Mesodermal cell (in vitro differentiated cells): ENCODE measurements around the gene PCNX1.

Experiments
- H3K27ac ChIP-seq: 2 replicates; pipeline ENCODE4 v1.7.0; 2013; ENCODE audit warnings: mild to moderate bottlenecking, low read depth, low read length, moderate library complexity; ENCODE audit not compliant: severe bottlenecking
- H3K36me3 ChIP-seq: 2 replicates; pipeline ENCODE4 v1.7.1; 2013; ENCODE audit warnings: mild to moderate bottlenecking, low read length, moderate library complexity; ENCODE audit not compliant: control insufficient read depth, insufficient read depth
- H3K4me1 ChIP-seq: one replicate; pipeline ENCODE4 v1.7.1; 2013; ENCODE audit warnings: mild to moderate bottlenecking, low read length; ENCODE audit not compliant: insufficient read depth, control insufficient read depth, poor library complexity, severe bottlenecking
- H3K4me3 ChIP-seq: 2 replicates; pipeline ENCODE4 v1.7.0; 2013; ENCODE audit warnings: low read length, control low read depth, mild to moderate bottlenecking; ENCODE audit not compliant: insufficient read depth, poor library complexity, severe bottlenecking; ENCODE audit errors: extremely low read depth
- H3K9me3 ChIP-seq: 2 replicates; pipeline ENCODE4 v1.7.1; 2013; ENCODE audit warnings: mild to moderate bottlenecking, low read length, moderate library complexity; ENCODE audit not compliant: control insufficient read depth
- WGBS, 2 experiments: methylation state at CpG; one replicate each; pipeline ENCODE4 v1.1.5; 2013; ENCODE audit warnings: missing lambda C conversion rate in 2 of 2; ENCODE audit not compliant: insufficient coverage in 2 of 2; 5-methylcytosine and 5-hydroxymethylcytosine counted together

The PCNX1 gene

DNA sequence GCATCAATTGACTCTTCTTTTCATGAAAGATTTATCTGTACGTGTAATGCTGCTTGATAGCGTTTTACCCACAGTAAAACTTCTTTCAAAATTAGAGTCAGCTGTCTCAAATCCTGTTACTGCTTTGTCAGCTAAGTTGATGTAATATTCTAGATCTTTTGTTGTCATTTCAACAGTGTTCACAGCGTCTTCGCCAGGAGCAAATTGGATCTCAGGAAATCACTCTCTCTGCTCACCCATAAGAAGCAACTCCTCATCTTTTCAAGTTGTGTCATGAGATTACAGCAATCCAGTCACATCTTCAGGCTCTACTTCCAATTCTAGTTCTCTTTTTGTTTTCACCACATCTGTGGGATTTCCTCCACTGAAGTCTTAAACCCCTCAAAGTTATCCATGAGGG, 9.5 kb downstream of the PCNX1 start:
- Histone ChIP-seq H3K36me3 (peaks cover 29% of the 10 kb centered on the region), H3K27ac (no peak overlapping the region), H3K9me3 (peaks cover 3% of the 10 kb centered on the region), H3K4me1 (no peaks in the 10 kb centered on the region), H3K4me3 (no peak overlapping the region)
- 97 to 100% methylated on average over 3 to 4 of the region's 4 CpGs for WGBS, 2 experiments

DNA sequence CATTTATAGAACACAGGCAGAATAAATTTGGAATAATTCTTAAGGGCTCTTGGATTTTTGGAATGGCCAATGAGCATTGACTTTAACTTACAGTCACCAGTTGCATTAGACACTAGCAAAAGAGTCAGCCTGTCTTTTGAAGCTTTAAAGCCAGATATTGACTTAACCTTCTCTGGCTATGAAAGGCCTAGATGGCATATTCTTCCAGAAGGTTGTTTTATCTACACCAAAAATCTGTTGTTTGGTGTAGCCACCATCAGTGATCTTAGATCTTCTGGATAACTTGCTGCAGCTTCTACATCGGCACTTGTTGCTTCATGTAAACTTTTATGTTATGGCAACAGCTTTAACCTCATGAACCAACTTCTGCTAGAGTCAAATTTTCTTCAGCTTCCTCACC, 10.4 kb downstream of the PCNX1 start:
- 100% methylated on average over 1 of the region's 1 CpG; no CpG with 5 or more reads in 1 of the 2 experiments for WGBS, 2 experiments
- H3K4me3 ChIP-seq, result no peak overlapping the region
- no peaks in the 10 kb centered on the region for H3K4me1 ChIP-seq
- H3K9me3 ChIP-seq, result peaks cover 3% of the 10 kb centered on the region
- no peak overlapping the region for H3K27ac ChIP-seq
- peaks cover 25% of the 10 kb centered on the region for H3K36me3 ChIP-seq

DNA sequence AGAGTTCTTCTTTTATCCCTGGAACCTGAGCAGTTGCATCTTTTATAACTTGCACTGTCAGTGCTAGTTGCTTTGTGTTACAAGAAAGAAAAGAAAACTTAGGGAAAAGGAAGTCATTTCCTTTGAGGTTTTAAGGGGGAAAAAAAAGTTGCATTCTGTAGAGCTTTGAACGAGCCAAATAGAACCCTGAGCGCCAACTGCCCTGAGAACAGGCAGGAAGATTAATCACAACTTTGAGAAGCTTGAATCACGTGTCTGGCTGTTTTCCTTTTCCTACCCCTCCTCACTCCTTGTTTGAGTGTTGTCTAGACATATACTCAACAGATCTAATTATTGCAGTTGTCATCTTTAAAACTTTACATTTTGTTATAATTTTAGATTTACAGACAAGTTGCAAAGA, 12.5 kb downstream of the PCNX1 start:
- no peaks in the 10 kb centered on the region for H3K4me1 ChIP-seq
- H3K36me3 ChIP-seq, result peaks cover 18% of the 10 kb centered on the region
- no peaks in the 10 kb centered on the region for H3K9me3 ChIP-seq
- H3K27ac ChIP-seq, result no peak overlapping the region
- WGBS, 2 experiments, result 25 to 58% methylated on average over 2 of the region's 3 CpGs
- no peak overlapping the region for H3K4me3 ChIP-seq

DNA sequence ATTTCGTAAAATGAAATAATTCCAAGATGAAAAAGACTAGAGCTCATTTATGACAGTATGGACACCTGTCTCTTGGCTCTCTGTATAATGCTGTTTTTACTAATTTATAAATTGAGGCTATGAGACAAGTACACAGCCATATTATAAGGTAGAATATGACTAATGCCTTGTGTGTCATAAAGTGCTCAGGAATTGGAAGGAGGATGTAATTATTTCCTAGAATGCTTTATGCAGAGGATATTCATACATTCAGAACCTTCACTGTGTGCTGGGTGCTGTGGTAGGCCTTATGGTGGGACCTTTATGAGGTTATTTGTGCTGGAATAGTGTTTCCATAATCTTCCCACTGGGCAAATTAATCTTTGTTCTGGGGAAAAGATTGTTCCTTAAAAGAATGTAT, 13.3 kb downstream of the PCNX1 start:
- WGBS, 2 experiments, result no CpG with 5 or more reads among the region's 1 CpG
- H3K36me3 ChIP-seq, result peaks cover 15% of the 10 kb centered on the region
- H3K4me1 ChIP-seq, result no peaks in the 10 kb centered on the region
- H3K9me3 ChIP-seq, result no peaks in the 10 kb centered on the region
- H3K27ac ChIP-seq, result no peak overlapping the region
- H3K4me3 ChIP-seq, result no peak overlapping the region

DNA sequence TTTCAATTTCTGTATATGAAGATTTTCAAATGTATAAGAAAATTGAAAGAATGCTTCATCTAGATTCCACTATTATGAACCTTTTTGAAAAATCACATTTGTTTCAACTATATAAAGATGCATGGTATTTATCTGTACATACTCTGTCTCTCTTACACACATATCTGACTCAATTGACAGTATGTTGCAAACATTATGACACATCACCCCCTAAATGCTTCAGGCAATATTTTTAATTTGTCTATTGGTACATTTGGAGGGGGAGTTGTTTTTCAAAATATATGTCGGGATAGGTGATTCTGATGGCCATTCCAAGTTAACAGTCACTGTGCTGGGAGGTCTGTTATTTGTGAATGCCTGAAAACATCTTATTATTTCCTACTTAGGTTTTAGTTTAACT, 14.4 kb downstream of the PCNX1 start:
- Histone ChIP-seq H3K4me1 (no peaks in the 10 kb centered on the region), H3K9me3 (no peaks in the 10 kb centered on the region)
- WGBS, 2 experiments, result no CpG with 5 or more reads among the region's 1 CpG

DNA sequence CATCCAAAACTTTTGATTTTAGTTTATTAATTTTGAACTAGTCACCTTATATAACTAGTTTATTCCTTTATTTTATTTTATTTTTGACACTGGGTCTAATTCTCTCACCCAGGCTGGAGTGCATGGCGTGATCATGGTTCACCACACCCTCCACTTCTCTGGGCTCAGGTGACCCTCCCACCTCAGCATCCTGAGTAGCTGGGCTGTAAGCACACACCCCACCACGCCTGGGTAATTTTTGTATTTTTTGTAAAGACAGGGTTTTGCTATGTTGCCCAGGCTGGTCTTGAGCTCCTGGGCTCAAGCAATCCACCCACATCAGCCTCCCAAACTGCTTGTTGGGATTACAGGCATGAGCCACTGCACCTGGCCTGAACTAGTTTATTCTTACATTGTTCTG, 17.3 kb downstream of the PCNX1 start:
- no peaks in the 10 kb centered on the region for H3K9me3 ChIP-seq
- H3K4me1 ChIP-seq, result no peaks in the 10 kb centered on the region
- no peak overlapping the region for H3K4me3 ChIP-seq
- H3K36me3 ChIP-seq, result no peaks in the 10 kb centered on the region
- WGBS, 2 experiments, result 100% methylated on average over 1 of the region's 2 CpGs; no CpG with 5 or more reads in 1 of the 2 experiments
- H3K27ac ChIP-seq, result no peak overlapping the region

More for the DNA sequence above, 14.4 kb downstream of the PCNX1 start:
- no peak overlapping the region for H3K27ac ChIP-seq
- peaks cover 8% of the 10 kb centered on the region for H3K36me3 ChIP-seq
- no peak overlapping the region for H3K4me3 ChIP-seq

DNA sequence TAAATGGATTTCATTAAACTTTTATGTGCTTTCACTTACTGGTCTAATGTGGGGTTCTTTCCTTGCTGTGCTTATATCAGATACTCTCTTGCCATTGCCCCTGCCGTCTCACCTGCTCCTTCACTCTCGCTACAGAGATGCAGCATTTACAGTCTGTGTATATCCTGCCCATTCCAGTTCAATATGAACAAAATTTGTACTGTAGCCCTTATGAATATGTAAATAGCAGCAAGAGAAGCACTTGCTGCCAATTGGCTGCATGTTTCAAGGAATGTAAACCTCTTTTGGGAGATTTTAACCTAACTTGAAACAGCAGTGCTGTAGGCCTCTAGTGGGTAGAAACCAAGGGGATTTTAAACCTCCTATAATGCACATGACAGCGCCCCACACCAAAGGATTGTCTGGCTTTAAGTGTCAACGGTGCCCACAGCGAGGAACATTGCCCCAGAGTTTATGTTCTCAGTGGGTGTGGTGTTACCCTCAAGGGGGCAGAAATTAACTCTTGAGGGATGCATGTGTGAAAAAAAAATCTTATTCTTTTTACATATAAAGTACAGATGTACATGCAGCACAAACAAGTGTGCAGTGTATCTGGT, 19.1 kb downstream of the PCNX1 start:
- no peaks in the 10 kb centered on the region for H3K36me3 ChIP-seq
- H3K4me1 ChIP-seq, result no peaks in the 10 kb centered on the region
- no peak overlapping the region for H3K27ac ChIP-seq
- WGBS, 2 experiments, result 80 to 93% methylated on average over 2 to 5 of the region's 5 CpGs
- no peak overlapping the region for H3K4me3 ChIP-seq
- no peaks in the 10 kb centered on the region for H3K9me3 ChIP-seq

DNA sequence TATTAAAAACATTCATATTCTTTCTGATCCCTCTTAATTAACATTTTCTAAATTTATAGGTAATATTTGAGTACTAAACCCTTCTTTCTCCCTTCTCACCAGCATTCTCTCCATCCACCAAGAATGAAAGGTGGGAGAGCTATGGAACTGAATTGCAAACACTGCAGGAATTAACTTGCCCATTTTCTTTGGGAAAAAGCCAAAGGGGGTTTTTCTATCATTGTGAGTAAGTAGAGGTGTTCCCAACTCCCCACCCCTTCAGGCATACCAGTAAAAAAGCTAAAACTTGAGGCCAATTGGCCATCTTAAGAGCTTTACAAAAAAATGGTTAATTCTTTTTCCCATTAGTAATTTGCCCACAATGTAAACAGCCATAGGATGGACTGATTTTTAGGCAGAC, 23.7 kb downstream of the PCNX1 start:
- Histone ChIP-seq H3K9me3 (no peaks in the 10 kb centered on the region), H3K27ac (no peak overlapping the region), H3K36me3 (no peaks in the 10 kb centered on the region), H3K4me1 (no peaks in the 10 kb centered on the region), H3K4me3 (no peak overlapping the region)

DNA sequence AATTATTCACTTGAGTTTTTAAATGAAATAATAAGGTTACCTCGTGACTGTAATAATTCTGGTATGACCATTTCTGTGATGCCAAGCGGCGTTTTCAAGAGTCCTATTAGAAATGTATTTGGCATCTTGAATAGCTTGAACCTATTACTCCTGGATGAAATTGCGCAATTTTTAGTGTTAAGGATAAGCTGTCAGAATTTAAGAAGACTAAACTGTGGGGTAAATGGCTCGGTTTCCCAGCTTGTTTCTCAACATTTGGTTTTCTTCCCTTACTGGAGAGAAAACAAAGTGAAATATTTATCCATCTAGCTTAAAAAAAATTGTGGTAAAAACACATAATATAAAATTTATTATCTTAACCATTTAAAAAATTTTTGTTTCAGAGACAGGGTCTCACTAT, 26.8 kb downstream of the PCNX1 start:
- no peaks in the 10 kb centered on the region for H3K4me1 ChIP-seq
- 100% methylated on average over 2 to 4 of the region's 5 CpGs for WGBS, 2 experiments
- H3K36me3 ChIP-seq, result no peaks in the 10 kb centered on the region
- H3K9me3 ChIP-seq, result no peaks in the 10 kb centered on the region
- H3K4me3 ChIP-seq, result no peak overlapping the region
- no peak overlapping the region for H3K27ac ChIP-seq

DNA sequence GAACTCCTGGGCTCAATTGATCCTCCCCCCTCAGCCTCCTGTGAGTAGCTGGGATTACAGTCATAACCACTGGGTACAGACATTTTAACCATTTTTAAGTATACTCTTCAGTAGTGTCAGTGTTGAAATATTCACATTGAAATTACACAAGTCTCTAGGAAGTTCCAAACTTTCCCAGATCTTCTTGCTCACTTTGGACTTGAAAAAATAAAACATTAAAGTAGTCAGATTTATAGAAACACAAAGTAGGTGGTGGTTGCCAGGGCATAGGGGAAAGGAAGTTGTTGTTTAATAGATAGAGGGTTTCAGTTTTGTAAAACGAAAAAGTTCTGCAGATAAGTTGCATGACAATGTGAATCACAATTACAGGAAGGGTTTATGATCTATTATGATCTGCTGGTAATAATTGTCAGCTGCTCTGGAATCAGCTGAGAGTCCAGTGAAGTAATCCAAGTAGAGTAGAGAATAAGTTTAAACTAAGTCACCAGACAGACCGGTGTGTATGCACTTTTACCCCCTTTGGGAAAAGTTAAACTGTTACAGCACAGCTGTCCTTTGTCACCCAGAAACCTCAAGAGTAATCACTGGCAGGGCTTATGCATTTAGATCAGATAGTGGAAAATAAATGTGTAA, 27.4 kb downstream of the PCNX1 start:
- H3K4me3 ChIP-seq, result no peak overlapping the region
- no peaks in the 10 kb centered on the region for H3K36me3 ChIP-seq
- WGBS, 2 experiments, result 97% methylated on average over 2 of the region's 2 CpGs
- no peak overlapping the region for H3K27ac ChIP-seq
- no peaks in the 10 kb centered on the region for H3K4me1 ChIP-seq
- H3K9me3 ChIP-seq, result no peaks in the 10 kb centered on the region

DNA sequence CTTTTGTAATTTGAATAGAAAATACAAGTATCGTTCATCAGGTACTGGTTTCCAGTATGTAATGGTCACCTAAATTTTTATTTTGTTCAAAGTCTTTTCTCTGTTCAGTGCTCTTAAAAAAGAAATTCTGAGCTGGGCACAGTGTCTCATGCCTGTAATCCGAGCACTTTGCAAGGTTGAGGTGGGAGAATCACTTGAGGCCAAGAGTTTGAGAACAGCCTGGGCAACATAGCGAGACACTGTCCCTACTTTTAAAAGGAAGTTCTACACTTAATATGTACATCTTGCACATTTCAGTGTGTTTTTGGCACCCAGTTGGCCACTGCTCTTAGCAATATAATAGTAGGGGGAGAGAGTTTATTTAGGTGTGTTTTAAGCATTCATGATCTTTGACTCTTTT, 27.9 kb downstream of the PCNX1 start:
- Histone ChIP-seq H3K4me3 (no peak overlapping the region), H3K36me3 (no peaks in the 10 kb centered on the region), H3K9me3 (no peaks in the 10 kb centered on the region), H3K4me1 (no peaks in the 10 kb centered on the region), H3K27ac (no peak overlapping the region)
- 100% methylated on average over 1 to 3 of the region's 3 CpGs for WGBS, 2 experiments
